Natural killer cell (primary cell): Measurements from ENCODE around the gene ADGRE1. TPM values are rescaled to one million over a fixed set of nuclear protein-coding genes. Genes with fewer than 3 reads are reported as not detected.

ENCODE experiments used
- ATAC-seq, 3 donors: fragments of 150-1000 bp in 2 of 3; fragments of 200-7000 bp in 1 of 3; cut with Tn5 transposase; 1 replicate in 1 of 3; 2 replicates in 2 of 3; pipeline ENCODE4 v1.10.0; 2021; ENCODE audit warnings: mild to moderate bottlenecking in 2 of 3, moderate library complexity in 2 of 3
- DNase-seq, 2 donors: peaks; one replicate each; pipeline versions ENCODE4 v3.0.0 to v3.0.0-alpha.2; 2013 to 2021; ENCODE audit warnings: mixed read lengths in 1 of 2
- H3K27ac ChIP-seq: one replicate; pipeline ENCODE4 v1.5.1; 2013; ENCODE audit warnings: mild to moderate bottlenecking, low read length
- H3K27me3 ChIP-seq: one replicate; pipeline ENCODE4 v1.6.1; 2013; ENCODE audit warnings: low read length; ENCODE audit not compliant: control insufficient read depth, insufficient read depth
- H3K36me3 ChIP-seq: one replicate; pipeline ENCODE4 v1.6.1; 2013; ENCODE audit warnings: low read length; ENCODE audit not compliant: control insufficient read depth, insufficient read depth
- H3K4me1 ChIP-seq: one replicate; pipeline ENCODE4 v1.6.1; 2013; ENCODE audit warnings: low read length; ENCODE audit not compliant: control insufficient read depth, insufficient read depth
- H3K4me3 ChIP-seq: one replicate; pipeline ENCODE4 v1.5.1; 2013; ENCODE audit warnings: low read length
- H3K9me3 ChIP-seq: one replicate; pipeline ENCODE4 v1.6.1; 2013; ENCODE audit warnings: low read length; ENCODE audit not compliant: control insufficient read depth, insufficient read depth
- H3K27ac Mint-ChIP-seq, 2 donors: one replicate each; pipeline ENCODE4 v1.8.0; 2022; ENCODE audit warnings: mild to moderate bottlenecking in 2 of 2, mixed read lengths in 2 of 2, moderate library complexity in 1 of 2
- H3K27me3 Mint-ChIP-seq, 2 donors: one replicate each; pipeline ENCODE4 v1.8.0; 2022; ENCODE audit warnings: low read depth in 2 of 2, mixed read lengths in 2 of 2
- H3K36me3 Mint-ChIP-seq: one replicate; pipeline ENCODE4 v1.8.0; 2022; ENCODE audit warnings: mixed read lengths
- H3K4me1 Mint-ChIP-seq, 2 donors: one replicate each; pipeline ENCODE4 v1.8.0; 2022; ENCODE audit warnings: mixed read lengths in 2 of 2
- H3K4me3 Mint-ChIP-seq: one replicate; pipeline ENCODE4 v1.8.0; 2022; ENCODE audit warnings: mild to moderate bottlenecking, moderate library complexity, mixed read lengths
- H3K9me3 Mint-ChIP-seq, 2 donors: one replicate each; pipeline ENCODE4 v1.8.0; 2022; ENCODE audit warnings: mixed read lengths in 2 of 2
- WGBS: methylation state at CpG from one replicate; pipeline ENCODE4 v1.1.7; 2013; ENCODE audit warnings: missing lambda C conversion rate; ENCODE audit not compliant: insufficient coverage; 5-methylcytosine and 5-hydroxymethylcytosine counted together
- intact Hi-C: fragments of 100-400 bp; cut with micrococcal nuclease; formaldehyde crosslinking; loops from one replicate; pipeline ENCODE4 v1.14.2; 2022
- total RNA-seq, 4 donors: library from RNA; stranded (reverse); fragments of 120-200 nt in 1 of 4; gene quantifications; one replicate each; pipeline versions ENCODE4 v1.2.3 to v1.2.4, GENCODE V29; 2013 to 2022
- TF ChIP-seq, protein P1 (sequence below): fragments of 200-600 bp; IDR thresholded peaks from one replicate; pipeline ENCODE4 v1.8.0; 2022; ENCODE audit warnings: antibody characterized with exemption

ADGRE1 gene
- total RNA-seq, 3 donors from 2014 or later (not counting 1 experiment from before 2014, with no cell fraction given), result 2.6 to 13.7 (median 13.0) TPM

DNA sequence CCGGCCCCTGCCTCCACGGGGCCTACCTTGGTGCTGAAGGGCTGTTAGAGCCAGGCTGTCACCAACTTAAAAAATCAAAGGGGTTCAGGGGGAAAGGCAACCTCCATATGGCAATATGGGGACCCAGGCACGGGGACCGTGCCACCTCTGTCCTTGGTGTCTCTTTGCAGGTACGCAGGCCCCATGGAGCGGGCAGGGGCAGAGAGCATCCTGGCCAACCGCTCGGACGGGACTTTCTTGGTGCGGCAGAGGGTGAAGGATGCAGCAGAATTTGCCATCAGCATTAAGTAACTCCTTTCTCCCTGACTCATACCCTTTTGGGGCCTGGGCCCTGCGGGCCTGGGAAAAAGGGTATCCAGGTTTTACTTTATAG is 39.6 kb upstream of the ADGRE1 start:
- DNase-seq (no peak), ATAC-seq (no peak)
- Mint-ChIP-seq H3K27ac (no peak overlapping the region), H3K9me3 (no peaks in the 10 kb centered on the region), H3K4me3 (no peak overlapping the region), H3K4me1 (peaks cover 0 to 4% of the 10 kb centered on the region in 2 donors), H3K27me3 (no peaks in the 10 kb centered on the region), H3K36me3 (no peaks in the 10 kb centered on the region)
- H3K27me3 ChIP-seq, result no peaks in the 10 kb centered on the region
- H3K36me3 ChIP-seq, result peaks cover 52% of the 10 kb centered on the region
- H3K27ac ChIP-seq, result no peak overlapping the region
- H3K4me3 ChIP-seq, result no peak overlapping the region
- no peaks in the 10 kb centered on the region for H3K9me3 ChIP-seq
- intact Hi-C loops, result no loop called here
- TF ChIP-seq, protein P1, sequence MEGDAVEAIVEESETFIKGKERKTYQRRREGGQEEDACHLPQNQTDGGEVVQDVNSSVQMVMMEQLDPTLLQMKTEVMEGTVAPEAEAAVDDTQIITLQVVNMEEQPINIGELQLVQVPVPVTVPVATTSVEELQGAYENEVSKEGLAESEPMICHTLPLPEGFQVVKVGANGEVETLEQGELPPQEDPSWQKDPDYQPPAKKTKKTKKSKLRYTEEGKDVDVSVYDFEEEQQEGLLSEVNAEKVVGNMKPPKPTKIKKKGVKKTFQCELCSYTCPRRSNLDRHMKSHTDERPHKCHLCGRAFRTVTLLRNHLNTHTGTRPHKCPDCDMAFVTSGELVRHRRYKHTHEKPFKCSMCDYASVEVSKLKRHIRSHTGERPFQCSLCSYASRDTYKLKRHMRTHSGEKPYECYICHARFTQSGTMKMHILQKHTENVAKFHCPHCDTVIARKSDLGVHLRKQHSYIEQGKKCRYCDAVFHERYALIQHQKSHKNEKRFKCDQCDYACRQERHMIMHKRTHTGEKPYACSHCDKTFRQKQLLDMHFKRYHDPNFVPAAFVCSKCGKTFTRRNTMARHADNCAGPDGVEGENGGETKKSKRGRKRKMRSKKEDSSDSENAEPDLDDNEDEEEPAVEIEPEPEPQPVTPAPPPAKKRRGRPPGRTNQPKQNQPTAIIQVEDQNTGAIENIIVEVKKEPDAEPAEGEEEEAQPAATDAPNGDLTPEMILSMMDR, result no peak
- H3K4me1 ChIP-seq, result no peaks in the 10 kb centered on the region
- 98% methylated on average over 10 of the region's 11 CpGs for WGBS

DNA sequence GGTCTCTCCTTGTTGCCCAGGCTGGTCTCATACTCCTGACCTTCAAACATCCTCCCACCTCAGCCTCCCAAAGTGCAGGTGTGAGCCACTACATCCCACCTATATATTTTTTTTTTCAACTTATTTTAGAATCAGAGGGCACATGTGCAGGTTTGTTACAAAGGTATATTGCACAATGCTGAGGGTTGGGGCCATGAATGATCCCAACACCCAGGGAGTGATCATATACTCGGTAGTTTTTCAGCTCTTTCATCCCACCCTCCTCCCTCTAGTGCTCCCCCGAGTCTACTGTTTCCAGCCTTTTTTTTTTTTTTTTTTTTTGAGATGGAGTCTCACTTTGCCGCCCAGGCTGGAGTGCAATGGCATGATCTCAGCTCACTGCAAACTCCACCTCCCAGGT is 38.4 kb upstream of the ADGRE1 start:
- no peaks in the 10 kb centered on the region for H3K9me3 Mint-ChIP-seq
- Histone ChIP-seq H3K27me3 (no peaks in the 10 kb centered on the region), H3K9me3 (no peaks in the 10 kb centered on the region), H3K4me1 (no peaks in the 10 kb centered on the region), H3K27ac (no peak overlapping the region), H3K4me3 (no peak overlapping the region), H3K36me3 (peaks cover 60% of the 10 kb centered on the region)
- TF ChIP-seq, protein P1, result no peak
- H3K27ac Mint-ChIP-seq, result no peak overlapping the region
- intact Hi-C loops, result no loop called here
- no peaks in the 10 kb centered on the region for H3K27me3 Mint-ChIP-seq
- peaks cover 0 to 4% of the 10 kb centered on the region in 2 donors for H3K4me1 Mint-ChIP-seq
- ATAC-seq (no peak), DNase-seq (no peak)
- H3K4me3 Mint-ChIP-seq, result no peak overlapping the region
- 93% methylated on average over 3 of the region's 3 CpGs for WGBS
- no peaks in the 10 kb centered on the region for H3K36me3 Mint-ChIP-seq

DNA sequence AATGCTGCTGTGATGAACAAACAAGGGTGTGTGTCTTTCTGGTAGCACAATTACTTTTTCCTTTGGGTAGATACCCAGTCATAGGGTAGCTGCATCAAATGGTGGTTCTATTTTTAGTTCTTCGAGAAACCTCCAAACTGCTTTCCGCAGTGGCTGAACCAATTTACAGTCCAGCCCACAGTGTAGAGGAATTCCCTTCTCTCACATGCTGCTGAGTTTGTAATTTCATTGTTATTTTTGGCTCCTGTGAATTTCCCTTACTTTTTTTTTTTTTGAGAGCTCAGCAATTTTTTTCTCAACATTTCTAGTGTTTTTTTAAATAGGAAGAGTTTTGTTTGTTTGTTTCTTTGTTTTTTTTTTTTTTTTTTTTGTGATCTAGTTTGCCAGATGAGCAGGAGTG is 37.5 kb upstream of the ADGRE1 start:
- Mint-ChIP-seq H3K36me3 (no peaks in the 10 kb centered on the region), H3K27ac (peak overlapping the region; percentile 36 to 66), H3K27me3 (no peaks in the 10 kb centered on the region), H3K9me3 (no peaks in the 10 kb centered on the region), H3K4me1 (no peaks in the 10 kb centered on the region), H3K4me3 (no peak overlapping the region)
- WGBS, result 94% methylated on average over 2 of the region's 2 CpGs
- H3K36me3 ChIP-seq, result peaks cover 64% of the 10 kb centered on the region
- H3K4me3 ChIP-seq, result no peak overlapping the region
- no peak for ATAC-seq
- TF ChIP-seq, protein P1, result no peak
- no peaks in the 10 kb centered on the region for H3K27me3 ChIP-seq
- DNase-seq, result no peak
- H3K4me1 ChIP-seq, result no peaks in the 10 kb centered on the region
- H3K9me3 ChIP-seq, result no peaks in the 10 kb centered on the region
- intact Hi-C loops, result no loop called here
- no peak overlapping the region for H3K27ac ChIP-seq

DNA sequence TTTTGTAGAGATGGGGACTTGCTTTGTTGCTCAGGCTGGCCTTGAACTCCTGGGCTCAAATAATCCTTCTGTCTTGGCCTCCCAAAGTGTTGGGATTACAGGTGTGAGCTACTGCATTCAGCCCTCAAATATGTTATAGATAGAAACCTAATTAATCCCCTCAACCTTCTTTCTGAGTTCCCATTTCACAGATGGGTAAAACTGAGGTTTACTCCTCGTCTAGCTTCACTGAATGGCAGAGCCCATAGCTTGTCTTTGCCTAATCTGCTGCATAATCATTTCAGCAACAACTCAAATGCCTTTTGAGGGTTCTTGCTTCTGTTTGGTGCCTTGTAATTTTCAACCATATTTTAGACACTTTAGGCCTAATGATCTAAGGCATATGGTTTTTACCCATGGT is 36.0 kb upstream of the ADGRE1 start:
- intact Hi-C loops, result no loop called here
- H3K4me1 ChIP-seq, result no peaks in the 10 kb centered on the region
- no peak overlapping the region for H3K27ac ChIP-seq
- H3K36me3 Mint-ChIP-seq, result no peaks in the 10 kb centered on the region
- no peak overlapping the region for H3K4me3 ChIP-seq
- ATAC-seq (no peak), DNase-seq (no peak)
- peaks cover 76% of the 10 kb centered on the region for H3K36me3 ChIP-seq
- peaks cover 0 to 6% of the 10 kb centered on the region in 2 donors for H3K4me1 Mint-ChIP-seq
- H3K9me3 ChIP-seq, result no peaks in the 10 kb centered on the region
- WGBS, result 95% methylated on average over 1 of the region's 1 CpG
- no peak overlapping the region for H3K27ac Mint-ChIP-seq
- H3K27me3 Mint-ChIP-seq, result no peaks in the 10 kb centered on the region
- H3K27me3 ChIP-seq, result no peaks in the 10 kb centered on the region
- H3K9me3 Mint-ChIP-seq, result no peaks in the 10 kb centered on the region
- TF ChIP-seq, protein P1, result no peak
- H3K4me3 Mint-ChIP-seq, result no peak overlapping the region
